GM12874 (cell line): ENCODE measurements around the gene FLT4.

Source experiments
- CTCF ChIP-seq: IDR thresholded peaks from 2 replicates; pipeline ENCODE4 v1.5.1; 2011; ENCODE audit warnings: low read depth, mild to moderate bottlenecking, control low read depth, low read length, moderate library complexity; ENCODE audit not compliant: insufficient read depth

FLT4 gene

GRCh38 chr5:180649297-180650039, at the start of gene FLT4:
TSS of gene FLT4 (minus strand) at chr5:180649600. CDS start at chr5:180649545, 55 bp downstream.
- no peak for TF ChIP-seq CTCF

GRCh38 chr5:180699042-180699441, 49.6 kb upstream of the FLT4 start:
- TF ChIP-seq CTCF, result no peak

- no peak for TF ChIP-seq CTCF
Measured at GRCh38 chr5:180696116-180696515, 46.7 kb upstream of the FLT4 start.

- no peak for TF ChIP-seq CTCF
Measured at GRCh38 chr5:180692429-180692828, 43.0 kb upstream of the FLT4 start.

- no peak for TF ChIP-seq CTCF
Measured at GRCh38 chr5:180691046-180691445, 41.6 kb upstream of the FLT4 start.

- TF ChIP-seq CTCF, result no peak
Measured at GRCh38 chr5:180690562-180690961, 41.2 kb upstream of the FLT4 start.

- no peak for TF ChIP-seq CTCF
Measured at GRCh38 chr5:180689775-180690174, 40.4 kb upstream of the FLT4 start.
